LNCaP clone FGC (cell line): Measurements from ENCODE around the gene OR1L6.

Experiments used
- DNase-seq: peaks from one replicate; pipeline ENCODE4 v3.0.0-alpha.2; 2011; ENCODE audit warnings: low read depth
- H3K4me3 ChIP-seq: 2 replicates; pipeline ENCODE4 v1.5.1; 2011; ENCODE audit warnings: mild to moderate bottlenecking, low read depth, low read length, control low read depth
- CTCF ChIP-seq: IDR thresholded peaks from 2 replicates; pipeline ENCODE4 v1.5.1; 2012; ENCODE audit warnings: mild to moderate bottlenecking; ENCODE audit not compliant: control insufficient read depth, insufficient read depth; ENCODE audit errors: extremely low read depth

The OR1L6 gene

GRCh38 chr9:122767817-122768216, 25.7 kb downstream of the OR1L6 start:
- H3K4me3 ChIP-seq = no peak overlapping the region
- no peak for DNase-seq
- TF ChIP-seq CTCF = no peak

- DNase-seq = no peak
- H3K4me3 ChIP-seq = no peak overlapping the region
- TF ChIP-seq CTCF = no peak
Measured at GRCh38 chr9:122777052-122777451, 34.9 kb downstream of the OR1L6 start.

GRCh38 chr9:122777935-122778627, 36.0 kb downstream of the OR1L6 start:
- no peak for TF ChIP-seq CTCF
- DNase-seq = no peak
- H3K4me3 ChIP-seq = no peak overlapping the region

- no peak for TF ChIP-seq CTCF
- no peak for DNase-seq
- H3K4me3 ChIP-seq = no peak overlapping the region
Measured at GRCh38 chr9:122779181-122779580, 37.1 kb downstream of the OR1L6 start.

GRCh38 chr9:122780026-122780425, 37.9 kb downstream of the OR1L6 start:
- DNase-seq = no peak
- no peak overlapping the region for H3K4me3 ChIP-seq
- TF ChIP-seq CTCF = no peak

GRCh38 chr9:122781671-122782070, 39.6 kb downstream of the OR1L6 start:
- TF ChIP-seq CTCF = no peak

GRCh38 chr9:122785269-122785668, 43.2 kb downstream of the OR1L6 start:
- H3K4me3 ChIP-seq = no peak overlapping the region
- no peak for DNase-seq
- TF ChIP-seq CTCF = no peak

More at GRCh38 chr9:122781671-122782070, 39.6 kb downstream of the OR1L6 start:
- no peak for DNase-seq
- H3K4me3 ChIP-seq = no peak overlapping the region
